Activated naive CD8-positive, alpha-beta T cell treated with anti-CD3 and anti-CD28 coated beads, Interleukin-2, amount 10 ng/mL, durations not matched to agents 7 days and 5 days (primary cell): Measurements from ENCODE around the gene CCDC85B. TPM values are rescaled to one million over a fixed set of nuclear protein-coding genes. Genes with fewer than 3 reads are reported as not detected.

Experiments used
- ATAC-seq: fragments of 150-1000 bp; cut with Tn5 transposase; one replicate; pipeline ENCODE4 v1.10.0; 2021; ENCODE audit warnings: low read depth, moderate library complexity
- POLR2A ChIA-PET: fragments of 350-600 bp; sonication (Branson Sonifier 250); formaldehyde crosslinking; loops from one replicate; lab custom pipeline; 2021; ENCODE audit warnings: antibody characterized with exemption; lab: Charles Lee
- DNase-seq: peaks from one replicate; pipeline ENCODE4 v3.0.0; 2021
- H3K27ac Mint-ChIP-seq: one replicate; pipeline ENCODE4 v1.8.0; 2022; ENCODE audit warnings: mild to moderate bottlenecking, mixed read lengths
- H3K27me3 Mint-ChIP-seq: one replicate; pipeline ENCODE4 v1.8.0; 2022; ENCODE audit warnings: mild to moderate bottlenecking, moderate library complexity, mixed read lengths
- H3K36me3 Mint-ChIP-seq: one replicate; pipeline ENCODE4 v1.8.0; 2021; ENCODE audit warnings: mild to moderate bottlenecking, mixed read lengths
- H3K4me1 Mint-ChIP-seq: one replicate; pipeline ENCODE4 v1.8.0; 2021; ENCODE audit warnings: mixed read lengths
- H3K4me3 Mint-ChIP-seq: one replicate; pipeline ENCODE4 v1.8.0; 2022; ENCODE audit warnings: mild to moderate bottlenecking, moderate library complexity, mixed read lengths
- H3K9me3 Mint-ChIP-seq: one replicate; pipeline ENCODE4 v1.8.0; 2021; ENCODE audit warnings: mixed read lengths
- total RNA-seq, 2 experiments: library from RNA; stranded (reverse); gene quantifications; one replicate each; pipeline ENCODE4 v1.2.3, GENCODE V29; 2021

The CCDC85B gene
- total RNA-seq, 2 experiments from 2014 or later: 59.8 to 66.3 TPM

- Mint-ChIP-seq H3K27ac (no peak overlapping the region), H3K4me1 (peaks cover 29% of the 10 kb centered on the region), H3K4me3 (no peak overlapping the region), H3K9me3 (no peaks in the 10 kb centered on the region), H3K27me3 (no peaks in the 10 kb centered on the region), H3K36me3 (peaks cover 17% of the 10 kb centered on the region)
- DNase-seq (no peak), ATAC-seq (no peak)
- POLR2A ChIA-PET: interaction anchor here (1.6 to 2.5 kb wide), 2 partner anchors 9 to 18 kb away, joined by 7 to 8 read pairs; partner anchors contain the start of gene CFL1
Observed at GRCh38 chr11:65866509-65867283, 23.8 kb upstream of the CCDC85B start.

- Mint-ChIP-seq H3K27me3 (no peaks in the 10 kb centered on the region), H3K27ac (no peak overlapping the region), H3K4me3 (no peak overlapping the region), H3K4me1 (peaks cover 25% of the 10 kb centered on the region), H3K36me3 (peaks cover 16% of the 10 kb centered on the region), H3K9me3 (no peaks in the 10 kb centered on the region)
- no peak for ATAC-seq
- DNase-seq: no peak
- POLR2A ChIA-PET: interaction anchor here (2.5 to 7.5 kb wide), 4 partner anchors 7 to 17 kb away, joined by 7 to 176 read pairs (median 16); partner anchors contain the start of genes CFL1, CTSW and MUS81
Observed at GRCh38 chr11:65867284-65868071, 23.0 kb upstream of the CCDC85B start.

GRCh38 chr11:65868076-65868667, 22.3 kb upstream of the CCDC85B start:
- ATAC-seq (no peak), DNase-seq (no peak)
- Mint-ChIP-seq H3K27ac (no peak overlapping the region), H3K4me1 (peaks cover 23% of the 10 kb centered on the region), H3K9me3 (no peaks in the 10 kb centered on the region), H3K27me3 (no peaks in the 10 kb centered on the region), H3K4me3 (no peak overlapping the region), H3K36me3 (peaks cover 10% of the 10 kb centered on the region)
- POLR2A ChIA-PET: interaction anchor here (1.6 to 7.5 kb wide), 7 partner anchors 7 to 230 kb away, joined by 4 to 176 read pairs (median 8); partner anchors contain the start of genes CCDC85B, CFL1, CTSW and FIBP

- Mint-ChIP-seq H3K9me3 (no peaks in the 10 kb centered on the region), H3K27me3 (no peaks in the 10 kb centered on the region), H3K4me1 (peaks cover 22% of the 10 kb centered on the region), H3K36me3 (peaks cover 10% of the 10 kb centered on the region), H3K27ac (no peak overlapping the region), H3K4me3 (no peak overlapping the region)
- ATAC-seq (no peak), DNase-seq (no peak)
- POLR2A ChIA-PET: interaction anchor here (1.6 to 7.5 kb wide), 7 partner anchors 8 to 230 kb away, joined by 4 to 176 read pairs (median 8); partner anchors contain the start of genes CCDC85B, CFL1, CTSW and FIBP
Observed at GRCh38 chr11:65868907-65869306, 21.6 kb upstream of the CCDC85B start.

- no peaks in the 10 kb centered on the region for H3K27me3 Mint-ChIP-seq
- POLR2A ChIA-PET: interaction anchor here (0.6 to 7.5 kb wide), 9 partner anchors 9 to 231 kb away, joined by 3 to 176 read pairs (median 8); partner anchors contain the start of genes CCDC85B, CFL1, CTSW and FIBP
Observed at GRCh38 chr11:65869643-65870306, 20.7 kb upstream of the CCDC85B start.

GRCh38 chr11:65870307-65870658, 20.2 kb upstream of the CCDC85B start:
- POLR2A ChIA-PET: interaction anchor here (2.1 to 7.5 kb wide), 6 partner anchors 9 to 232 kb away, joined by 7 to 176 read pairs (median 20); partner anchors contain the start of genes CCDC85B, CFL1, CTSW and FIBP
- peaks cover 5% of the 10 kb centered on the region for H3K36me3 Mint-ChIP-seq
- H3K4me3 Mint-ChIP-seq: peak overlapping the region; percentile 25
- no peaks in the 10 kb centered on the region for H3K27me3 Mint-ChIP-seq
- peaks cover 21% of the 10 kb centered on the region for H3K4me1 Mint-ChIP-seq
- peak overlapping the region; percentile 36 for H3K27ac Mint-ChIP-seq
- no peak for DNase-seq
- H3K9me3 Mint-ChIP-seq: no peaks in the 10 kb centered on the region
- no peak for ATAC-seq

More at GRCh38 chr11:65869643-65870306, 20.7 kb upstream of the CCDC85B start:
- no peak for DNase-seq
- Mint-ChIP-seq H3K4me3 (no peak overlapping the region), H3K4me1 (peaks cover 25% of the 10 kb centered on the region), H3K36me3 (peaks cover 8% of the 10 kb centered on the region), H3K9me3 (no peaks in the 10 kb centered on the region), H3K27ac (peak overlapping the region; percentile 36)
- no peak for ATAC-seq

GRCh38 chr11:65870706-65871681, 19.5 kb upstream of the CCDC85B start:
- Mint-ChIP-seq H3K4me3 (peak overlapping the region; percentile 25), H3K27me3 (no peaks in the 10 kb centered on the region), H3K9me3 (no peaks in the 10 kb centered on the region), H3K36me3 (peaks cover 5% of the 10 kb centered on the region), H3K4me1 (peaks cover 21% of the 10 kb centered on the region), H3K27ac (no peak overlapping the region)
- ATAC-seq (no peak), DNase-seq (no peak)
- POLR2A ChIA-PET: interaction anchor here (0.6 to 7.5 kb wide), 12 partner anchors 9 to 232 kb away, joined by 3 to 176 read pairs (median 5); partner anchors contain the start of genes CCDC85B, CFL1, CTSW and FIBP

GRCh38 chr11:65871811-65872548, 18.5 kb upstream of the CCDC85B start:
- H3K4me3 Mint-ChIP-seq: peak overlapping the region; percentile 19
- POLR2A ChIA-PET: interaction anchor here (0.8 to 7.5 kb wide), 8 partner anchors 10 to 56 kb away, joined by 3 to 176 read pairs (median 9); partner anchors contain the start of genes CCDC85B, CFL1, FIBP and MUS81
- H3K36me3 Mint-ChIP-seq: peaks cover 5% of the 10 kb centered on the region
- no peaks in the 10 kb centered on the region for H3K9me3 Mint-ChIP-seq
- DNase-seq: no peak
- peaks cover 23% of the 10 kb centered on the region for H3K4me1 Mint-ChIP-seq
- no peak for ATAC-seq
- no peaks in the 10 kb centered on the region for H3K27me3 Mint-ChIP-seq
- H3K27ac Mint-ChIP-seq: peak overlapping the region; percentile 40

GRCh38 chr11:65872586-65873317, 17.7 kb upstream of the CCDC85B start, which contains the start of gene EFEMP2:
TSS of gene EFEMP2 (minus strand) at chr11:65872800. CDS start at chr11:65872354, 446 bp downstream.
- H3K27me3 Mint-ChIP-seq: no peaks in the 10 kb centered on the region
- peak within 1 kb of the TSS; percentile 77 for H3K27ac Mint-ChIP-seq
- DNase-seq (no peak), ATAC-seq (no peak)
- no peaks in the 10 kb centered on the region for H3K9me3 Mint-ChIP-seq
- POLR2A ChIA-PET: interaction anchor here (1.5 to 7.5 kb wide), 6 partner anchors 12 to 23 kb away, joined by 3 to 176 read pairs (median 22); partner anchors contain the start of genes CCDC85B, CFL1, FIBP and MUS81
- peaks cover 2% of the 10 kb centered on the region for H3K36me3 Mint-ChIP-seq
- H3K4me1 Mint-ChIP-seq: peaks cover 28% of the 10 kb centered on the region
- peak within 1 kb of the TSS; percentile 77 for H3K4me3 Mint-ChIP-seq
